Pancreas (tissue), 10 donors: ENCODE results near the gene ARMC12. TPM values are rescaled to one million over a fixed set of nuclear protein-coding genes. Genes with fewer than 3 reads are reported as not detected.
A peak's percentile ranks its signal among the peaks of the same experiment; 100 is the strongest.

Experiments
- ATAC-seq, 4 donors: fragments of 200-7000 bp; cut with Tn5 transposase; one replicate each; pipeline versions ENCODE4 v1.8.0 to v1.9.1; 2020; ENCODE audit warnings: mild to moderate bottlenecking in 4 of 4, moderate library complexity in 4 of 4
- DNase-seq, 6 donors: peaks; one replicate each; pipeline ENCODE4 v3.0.0-alpha.2; 2020
- FAIRE-seq: peaks from 2 replicates; lab custom pipeline; 2012; peaks lifted over from hg19 to GRCh38; lab: Jason Lieb, UNC
- H3K27ac ChIP-seq, 4 donors: fragments of 200-600 bp; sonication (generic); 1 replicate in 3 of 4; 2 replicates in 1 of 4; pipeline versions ENCODE4 v1.5.0 to v1.8.0; 2020
- H3K27me3 ChIP-seq, 4 donors: fragments of 200-600 bp; one replicate each; pipeline ENCODE4 v1.8.0; 2021
- H3K36me3 ChIP-seq, 3 donors: fragments of 200-600 bp; sonication (generic) in 1 of 3; one replicate each; pipeline versions ENCODE4 v1.5.0 to v1.8.0; 2020 to 2021
- H3K4me1 ChIP-seq, 3 donors: fragments of 200-600 bp; one replicate each; pipeline ENCODE4 v1.8.0; 2021
- H3K4me3 ChIP-seq, 4 donors: fragments of 200-600 bp; sonication (generic) in 2 of 4; one replicate each; pipeline versions ENCODE4 v1.5.0 to v1.8.0; 2020 to 2021
- H3K9me3 ChIP-seq, 4 donors: fragments of 200-600 bp; one replicate each; pipeline ENCODE4 v1.8.0; 2021
- WGBS, 2 donors: extraction: QIAGEN DNeasy Blood & Tissue Kit; methylation state at CpG; one replicate each; pipeline ENCODE4 v1.1.7; 2013; 5-methylcytosine and 5-hydroxymethylcytosine counted together
- intact Hi-C, 3 donors: fragments of 100-400 bp; cut with DNase I; formaldehyde crosslinking; loops; one replicate each; pipeline versions ENCODE4 v1.11.1 to v1.14.2; 2022
- polyA plus RNA-seq, 2 donors: library from polyadenylated mRNA; stranded (reverse); fragments of 200-250 nt; gene quantifications; one replicate each; pipeline ENCODE4 v1.2.3, GENCODE V29; 2013
- total RNA-seq, 6 donors: library from RNA; stranded (reverse); fragmentation: NEBNext Ultra II Directional in 4 of 6; extraction: Animal tissue kit (Norgen Biotek cat#: 25700) in 4 of 6; gene quantifications; one replicate each; pipeline versions ENCODE4 v1.2.1 to v1.2.4, GENCODE V29; 2021 to 2023
- TF ChIP-seq, protein P1 (sequence below), 4 donors: fragments of 200-600 bp; sonication (generic) in 3 of 4; IDR thresholded peaks; one replicate each; pipeline versions ENCODE4 v1.5.0 to v1.8.0; 2021; ENCODE audit warnings: antibody characterized with exemption in 4 of 4
- donor health status: healthy with polysubstance abuse.
- donor health status: DM: no; HTN: no; CAD: no; lungs with moderate emphysema.
- donor health status: DM: no; HTN: no; CAD: no.
- donor health status: control.
- donor health status: control.
- donor health status: Bipolar disorder and iron deficiency.
- donor health status: DM: yes; HTN: yes; CAD: no.
- donor health status: DM: no; HTN: no; CAD: no.
- donor health status: DM: no; HTN: no; CAD: no.
- donor health status: DM: yes; HTN: yes; CAD: no.

ARMC12 gene
- total and polyA plus RNA-seq, 8 donors, result 0.12 to 2.6 (median 0.57) TPM

GRCh38 chr6:35788423-35788982, 51.7 kb downstream of the ARMC12 start:
- H3K4me3 ChIP-seq, result peak overlapping the region in 1 of 4 donors; percentile 26
- peak in 3 of 4 donors; percentile 4 to 15 (median 10) for ATAC-seq
- peaks cover 0 to 5% (median 0%) of the 10 kb centered on the region in 3 donors for H3K4me1 ChIP-seq
- TF ChIP-seq, protein P1, sequence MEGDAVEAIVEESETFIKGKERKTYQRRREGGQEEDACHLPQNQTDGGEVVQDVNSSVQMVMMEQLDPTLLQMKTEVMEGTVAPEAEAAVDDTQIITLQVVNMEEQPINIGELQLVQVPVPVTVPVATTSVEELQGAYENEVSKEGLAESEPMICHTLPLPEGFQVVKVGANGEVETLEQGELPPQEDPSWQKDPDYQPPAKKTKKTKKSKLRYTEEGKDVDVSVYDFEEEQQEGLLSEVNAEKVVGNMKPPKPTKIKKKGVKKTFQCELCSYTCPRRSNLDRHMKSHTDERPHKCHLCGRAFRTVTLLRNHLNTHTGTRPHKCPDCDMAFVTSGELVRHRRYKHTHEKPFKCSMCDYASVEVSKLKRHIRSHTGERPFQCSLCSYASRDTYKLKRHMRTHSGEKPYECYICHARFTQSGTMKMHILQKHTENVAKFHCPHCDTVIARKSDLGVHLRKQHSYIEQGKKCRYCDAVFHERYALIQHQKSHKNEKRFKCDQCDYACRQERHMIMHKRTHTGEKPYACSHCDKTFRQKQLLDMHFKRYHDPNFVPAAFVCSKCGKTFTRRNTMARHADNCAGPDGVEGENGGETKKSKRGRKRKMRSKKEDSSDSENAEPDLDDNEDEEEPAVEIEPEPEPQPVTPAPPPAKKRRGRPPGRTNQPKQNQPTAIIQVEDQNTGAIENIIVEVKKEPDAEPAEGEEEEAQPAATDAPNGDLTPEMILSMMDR (IDR thresholded peaks at IDR 0.05), result no peak
- no peak for FAIRE-seq
- no peaks in the 10 kb centered on the region for H3K36me3 ChIP-seq
- intact Hi-C loops, result no loop called here
- 35 to 37% methylated on average over 4 of the region's 4 CpGs for WGBS, 2 donors
- no peaks in the 10 kb centered on the region for H3K9me3 ChIP-seq
- peak in 2 of 6 donors; percentile 50 to 53 for DNase-seq
- peak overlapping the region; percentile 6 to 66 (median 32) for H3K27ac ChIP-seq
- no peaks in the 10 kb centered on the region for H3K27me3 ChIP-seq

DNA sequence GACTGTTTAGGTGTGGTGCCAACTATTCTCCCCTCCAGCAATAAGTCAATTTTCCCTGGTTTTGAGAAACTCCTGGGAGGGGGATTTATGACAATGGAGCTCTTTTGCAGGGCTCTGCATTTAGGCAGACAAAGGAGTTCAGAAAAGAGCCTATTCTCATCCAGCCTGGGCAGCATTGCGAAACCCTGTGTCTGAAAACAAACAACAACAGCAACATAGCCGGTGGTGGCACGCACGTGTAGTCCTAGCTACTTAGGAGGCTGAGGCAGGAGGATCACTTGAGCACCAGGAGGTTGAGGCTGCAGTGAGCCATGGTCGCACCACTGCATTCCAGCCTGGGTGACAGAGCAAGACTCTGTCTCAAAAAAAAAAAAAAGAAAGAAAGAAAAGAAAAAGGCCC, 53.9 kb downstream of the ARMC12 start:
- FAIRE-seq (no peak), ATAC-seq (peak in 1 of 4 donors; percentile 0), DNase-seq (peak in 5 of 6 donors; percentile 27 to 84 (median 57))
- no peaks in the 10 kb centered on the region for H3K9me3 ChIP-seq
- TF ChIP-seq, protein P1 (IDR thresholded peaks at IDR 0.05), result no peak
- peaks cover 0 to 12% (median 6%) of the 10 kb centered on the region in 3 donors for H3K36me3 ChIP-seq
- no peak overlapping the region for H3K4me3 ChIP-seq
- intact Hi-C loops, result no loop called here
- WGBS, 2 donors, result 33 to 35% methylated on average over 5 of the region's 5 CpGs
- no peaks in the 10 kb centered on the region for H3K27me3 ChIP-seq
- peaks cover 0 to 5% (median 0%) of the 10 kb centered on the region in 3 donors for H3K4me1 ChIP-seq
- no peak overlapping the region for H3K27ac ChIP-seq

DNA sequence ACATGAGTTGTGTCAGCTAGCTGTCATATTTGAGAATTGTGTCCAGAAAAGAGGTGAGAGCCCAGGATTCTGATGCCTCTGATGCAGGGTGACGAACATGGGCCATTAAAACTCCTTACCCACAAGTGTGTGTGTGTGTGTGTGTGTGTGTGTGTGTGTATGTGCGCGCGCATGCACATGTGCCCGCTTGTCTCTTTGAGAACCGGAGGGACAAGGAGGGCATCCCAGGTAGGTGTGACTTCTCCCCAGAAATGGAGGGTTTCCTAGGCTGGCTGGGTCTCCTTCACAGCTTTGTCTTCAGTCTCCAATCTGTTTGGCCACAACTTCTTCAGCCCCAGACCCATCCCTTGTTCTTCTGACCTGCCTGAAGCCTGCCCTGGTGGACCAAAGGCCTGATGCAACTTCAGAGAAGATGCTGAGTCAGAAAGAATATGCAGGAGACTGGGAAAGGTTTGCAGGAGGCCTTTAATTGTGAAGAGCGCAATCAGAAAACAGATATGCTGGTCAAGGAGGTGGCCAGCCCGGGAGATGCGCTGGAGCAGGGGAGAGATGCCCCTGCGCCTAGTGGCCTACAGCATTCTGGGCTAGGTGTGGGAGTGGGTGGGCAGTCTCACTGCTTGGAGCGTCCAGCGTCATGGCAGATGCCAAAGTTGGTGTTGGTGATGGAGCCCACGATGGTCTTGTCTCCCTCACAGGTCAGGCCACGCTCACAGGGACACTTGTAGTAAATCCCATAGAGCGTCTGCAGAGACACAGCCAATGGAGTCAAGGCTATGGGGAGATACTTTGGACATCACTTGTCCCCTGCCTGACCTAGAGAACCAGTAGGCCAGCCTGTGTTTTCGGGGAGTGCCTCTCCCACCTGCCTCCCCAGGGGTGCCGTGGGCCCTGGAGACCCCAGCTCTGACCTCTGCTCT, 58.0 kb downstream of the ARMC12 start:
- H3K4me3 ChIP-seq, result peak overlapping the region; percentile 56 to 74 (median 60)
- H3K36me3 ChIP-seq, result peaks cover 0 to 13% (median 11%) of the 10 kb centered on the region in 3 donors
- peak; percentile 33 to 86 (median 55) for DNase-seq
- 37 to 41% methylated on average over 17 of the region's 17 CpGs for WGBS, 2 donors
- ATAC-seq, result peak in 1 of 4 donors; percentile 1
- TF ChIP-seq, protein P1 (IDR thresholded peaks at IDR 0.05), result no peak
- FAIRE-seq, result no peak
- H3K27ac ChIP-seq, result peak overlapping the region; percentile 76 to 97 (median 91)
- intact Hi-C loops, result no loop called here
- H3K9me3 ChIP-seq, result no peaks in the 10 kb centered on the region
- no peaks in the 10 kb centered on the region for H3K27me3 ChIP-seq
- peaks cover 4 to 20% (median 4%) of the 10 kb centered on the region in 3 donors for H3K4me1 ChIP-seq

DNA sequence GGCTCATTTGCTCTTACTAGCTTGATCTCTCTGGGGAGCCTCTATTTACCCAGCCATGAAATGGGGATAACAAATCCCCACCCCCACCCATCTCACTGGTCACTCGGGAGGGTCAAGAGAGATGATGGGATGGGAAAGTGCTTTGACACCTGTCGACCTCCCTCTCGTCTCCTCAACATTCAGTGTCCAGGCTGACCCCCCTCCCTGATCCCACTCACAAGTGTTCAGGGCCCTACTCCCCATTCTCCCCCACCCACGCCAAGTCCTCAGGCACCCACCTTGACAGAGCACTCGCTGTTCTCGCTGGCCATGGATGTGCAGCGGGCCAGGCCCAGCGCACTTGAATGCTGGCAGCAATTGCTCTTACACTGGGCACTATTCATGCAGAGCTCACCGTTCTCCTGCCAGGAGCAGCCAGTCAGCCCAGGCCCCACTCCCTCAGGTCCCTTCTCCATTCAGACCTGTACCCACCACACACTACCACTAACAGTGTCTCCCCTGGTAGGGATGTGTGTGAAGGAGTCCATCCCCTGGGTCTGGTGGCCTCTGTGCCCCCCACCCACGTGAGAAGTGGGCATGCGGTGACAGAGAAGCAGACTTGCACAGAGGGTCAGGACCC, 58.7 kb downstream of the ARMC12 start:
- no peaks in the 10 kb centered on the region for H3K9me3 ChIP-seq
- intact Hi-C loops, result no loop called here
- no peaks in the 10 kb centered on the region for H3K27me3 ChIP-seq
- ATAC-seq (no peak), DNase-seq (peak in 4 of 6 donors; percentile 34 to 84 (median 61)), FAIRE-seq (no peak)
- peaks cover 0 to 13% (median 11%) of the 10 kb centered on the region in 3 donors for H3K36me3 ChIP-seq
- WGBS, 2 donors, result 36 to 39% methylated on average over 11 of the region's 11 CpGs
- peaks cover 4 to 20% (median 5%) of the 10 kb centered on the region in 3 donors for H3K4me1 ChIP-seq
- TF ChIP-seq, protein P1 (IDR thresholded peaks at IDR 0.05), result no peak
- H3K27ac ChIP-seq, result peak overlapping the region; percentile 76 to 97 (median 91)
- peak overlapping the region; percentile 56 to 74 (median 60) for H3K4me3 ChIP-seq
